DOHH2 (cell line): ENCODE measurements around the gene UGT1A8.

Experiments
- EZH2phosphoT487 ChIP-seq: fragments of 200-600 bp; sonication (generic); IDR thresholded peaks from 2 replicates; pipeline ENCODE4 v1.6.1; 2017; ENCODE audit warnings: borderline replicate concordance, mild to moderate bottlenecking, antibody characterized with exemption, low read length, moderate library complexity, mixed read lengths
- TF ChIP-seq, protein P1 (sequence below): fragments of 200-600 bp; sonication (generic); IDR thresholded peaks from one replicate; pipeline ENCODE4 v1.5.1; 2014; ENCODE audit warnings: antibody characterized with exemption, mild to moderate bottlenecking, low read depth, low read length; ENCODE audit not compliant: poor library complexity, severe bottlenecking

DNA sequence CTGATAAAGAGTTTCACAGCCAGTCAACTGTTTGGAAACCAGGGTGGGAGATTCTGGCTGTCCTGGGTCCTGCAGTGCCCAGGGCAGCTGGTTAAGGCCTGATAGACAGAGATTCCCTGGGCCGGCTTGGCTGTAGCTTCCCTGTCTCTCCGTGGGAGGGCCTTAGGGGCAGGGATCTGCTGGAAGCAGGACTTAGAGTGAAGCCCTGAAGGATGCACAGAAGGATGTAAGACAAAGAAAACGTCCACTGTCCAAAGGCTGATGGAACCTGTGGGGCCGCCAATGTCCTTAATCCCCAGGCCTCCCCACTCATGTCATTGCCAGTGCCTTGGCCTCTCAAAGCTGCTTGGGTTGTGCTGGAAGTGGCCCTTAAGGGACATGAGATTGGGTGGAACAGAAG is 193.7 kb downstream of the UGT1A8 start:
- TF ChIP-seq, protein P1, sequence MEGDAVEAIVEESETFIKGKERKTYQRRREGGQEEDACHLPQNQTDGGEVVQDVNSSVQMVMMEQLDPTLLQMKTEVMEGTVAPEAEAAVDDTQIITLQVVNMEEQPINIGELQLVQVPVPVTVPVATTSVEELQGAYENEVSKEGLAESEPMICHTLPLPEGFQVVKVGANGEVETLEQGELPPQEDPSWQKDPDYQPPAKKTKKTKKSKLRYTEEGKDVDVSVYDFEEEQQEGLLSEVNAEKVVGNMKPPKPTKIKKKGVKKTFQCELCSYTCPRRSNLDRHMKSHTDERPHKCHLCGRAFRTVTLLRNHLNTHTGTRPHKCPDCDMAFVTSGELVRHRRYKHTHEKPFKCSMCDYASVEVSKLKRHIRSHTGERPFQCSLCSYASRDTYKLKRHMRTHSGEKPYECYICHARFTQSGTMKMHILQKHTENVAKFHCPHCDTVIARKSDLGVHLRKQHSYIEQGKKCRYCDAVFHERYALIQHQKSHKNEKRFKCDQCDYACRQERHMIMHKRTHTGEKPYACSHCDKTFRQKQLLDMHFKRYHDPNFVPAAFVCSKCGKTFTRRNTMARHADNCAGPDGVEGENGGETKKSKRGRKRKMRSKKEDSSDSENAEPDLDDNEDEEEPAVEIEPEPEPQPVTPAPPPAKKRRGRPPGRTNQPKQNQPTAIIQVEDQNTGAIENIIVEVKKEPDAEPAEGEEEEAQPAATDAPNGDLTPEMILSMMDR = no peak
- TF ChIP-seq EZH2phosphoT487 = no peak
